Loucy (cell line): Measurements from ENCODE around the gene SPOCK1.

Experiments
- H2AFZ ChIP-seq: fragments of 200-600 bp; sonication (generic); 2 replicates; pipeline ENCODE4 v1.6.0; 2016; ENCODE audit warnings: antibody characterized with exemption, mild to moderate bottlenecking, low read length, moderate library complexity
- H3F3A ChIP-seq: fragments of 200-600 bp; 2 replicates; pipeline ENCODE4 v1.6.0; 2016; ENCODE audit warnings: antibody characterized with exemption, low read depth, mild to moderate bottlenecking
- H3K27me3 ChIP-seq: fragments of 200-600 bp; sonication (generic); 2 replicates; pipeline ENCODE4 v1.6.1; 2014; ENCODE audit warnings: low read length, mild to moderate bottlenecking; ENCODE audit not compliant: insufficient read depth, poor library complexity, severe bottlenecking
- H3K36me3 ChIP-seq: fragments of 200-600 bp; sonication (generic); 2 replicates; pipeline ENCODE4 v1.6.1; 2016; ENCODE audit warnings: low read length; ENCODE audit not compliant: insufficient read depth
- H3K4me1 ChIP-seq: fragments of 200-600 bp; sonication (generic); 2 replicates; pipeline ENCODE4 v1.5.1; 2014; ENCODE audit warnings: low read length, mild to moderate bottlenecking; ENCODE audit not compliant: insufficient read depth, poor library complexity, severe bottlenecking
- H3K4me2 ChIP-seq: fragments of 200-600 bp; sonication (generic); 2 replicates; pipeline ENCODE4 v1.6.0; 2014; ENCODE audit warnings: antibody characterized with exemption, low read length, low read depth, mild to moderate bottlenecking; ENCODE audit not compliant: poor library complexity, severe bottlenecking
- H3K4me3 ChIP-seq: fragments of 200-600 bp; sonication (generic); 2 replicates; pipeline ENCODE4 v1.5.1; 2014; ENCODE audit warnings: low read length, mild to moderate bottlenecking, mixed read lengths; ENCODE audit not compliant: poor library complexity, severe bottlenecking
- H3K79me2 ChIP-seq: fragments of 200-600 bp; sonication (generic); 2 replicates; pipeline ENCODE4 v1.6.1; 2014; ENCODE audit warnings: low read length; ENCODE audit not compliant: insufficient read depth
- H3K9ac ChIP-seq: fragments of 200-600 bp; sonication (generic); 2 replicates; pipeline ENCODE4 v1.6.0; 2014; ENCODE audit warnings: mild to moderate bottlenecking, low read depth, low read length, moderate library complexity; ENCODE audit not compliant: poor library complexity, severe bottlenecking
- H3K9me2 ChIP-seq: fragments of 200-600 bp; sonication (generic); replicated peaks from 2 replicates; pipeline ENCODE4 v1.6.1; 2016; ENCODE audit warnings: low read depth, low read length, mixed read lengths
- H3K9me3 ChIP-seq: fragments of 200-600 bp; sonication (generic); 2 replicates; pipeline ENCODE4 v1.6.1; 2014; ENCODE audit warnings: mild to moderate bottlenecking, antibody characterized with exemption, low read length, low read depth; ENCODE audit not compliant: insufficient read depth
- H4K20me1 ChIP-seq: fragments of 200-600 bp; sonication (generic); 2 replicates; pipeline ENCODE4 v1.6.0; 2014; ENCODE audit warnings: antibody characterized with exemption, low read length, mild to moderate bottlenecking; ENCODE audit not compliant: insufficient read depth, poor library complexity, severe bottlenecking
- EZH2phosphoT487 ChIP-seq: fragments of 200-600 bp; IDR thresholded peaks from 2 replicates; pipeline ENCODE4 v1.6.1; 2018; ENCODE audit warnings: antibody characterized with exemption, mild to moderate bottlenecking, moderate library complexity, borderline replicate concordance
- TF ChIP-seq, protein P1 (sequence below): fragments of 200-600 bp; sonication (generic); conservative IDR thresholded peaks from 2 replicates; pipeline ENCODE4 v1.5.1; 2014; ENCODE audit warnings: mild to moderate bottlenecking, antibody characterized with exemption, low read length

Gene SPOCK1

DNA sequence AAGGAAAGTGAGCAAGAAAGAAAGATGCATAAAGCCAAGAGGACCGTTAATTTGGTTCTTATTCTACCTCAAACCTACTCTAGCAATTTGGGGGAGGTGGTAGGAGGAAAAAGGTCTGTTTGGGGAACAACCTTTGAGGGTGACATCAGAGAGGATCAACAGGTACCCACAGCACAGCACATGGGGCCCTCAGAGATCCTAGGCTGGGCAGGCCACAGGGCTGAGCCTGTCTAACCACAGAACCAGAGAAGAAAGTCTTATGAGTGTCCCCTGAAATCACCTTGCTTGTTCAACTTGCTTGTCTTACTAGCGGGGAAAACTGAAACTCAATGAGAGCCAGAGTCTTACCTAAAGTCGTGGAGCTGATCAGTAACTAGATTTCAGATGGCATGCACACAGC lies 385.2 kb downstream of the SPOCK1 start:
- Histone ChIP-seq H3K4me2 (no peak overlapping the region), H3F3A (no peaks in the 10 kb centered on the region), H3K79me2 (no peaks in the 10 kb centered on the region), H3K27me3 (no peaks in the 10 kb centered on the region), H3K4me3 (no peak overlapping the region), H3K9ac (no peak overlapping the region), H4K20me1 (no peaks in the 10 kb centered on the region), H3K36me3 (no peaks in the 10 kb centered on the region), H3K9me2 (no peaks in the 10 kb centered on the region), H2AFZ (no peak overlapping the region), H3K9me3 (no peaks in the 10 kb centered on the region), H3K4me1 (no peaks in the 10 kb centered on the region)
- TF ChIP-seq EZH2phosphoT487: no peak
- TF ChIP-seq, protein P1, sequence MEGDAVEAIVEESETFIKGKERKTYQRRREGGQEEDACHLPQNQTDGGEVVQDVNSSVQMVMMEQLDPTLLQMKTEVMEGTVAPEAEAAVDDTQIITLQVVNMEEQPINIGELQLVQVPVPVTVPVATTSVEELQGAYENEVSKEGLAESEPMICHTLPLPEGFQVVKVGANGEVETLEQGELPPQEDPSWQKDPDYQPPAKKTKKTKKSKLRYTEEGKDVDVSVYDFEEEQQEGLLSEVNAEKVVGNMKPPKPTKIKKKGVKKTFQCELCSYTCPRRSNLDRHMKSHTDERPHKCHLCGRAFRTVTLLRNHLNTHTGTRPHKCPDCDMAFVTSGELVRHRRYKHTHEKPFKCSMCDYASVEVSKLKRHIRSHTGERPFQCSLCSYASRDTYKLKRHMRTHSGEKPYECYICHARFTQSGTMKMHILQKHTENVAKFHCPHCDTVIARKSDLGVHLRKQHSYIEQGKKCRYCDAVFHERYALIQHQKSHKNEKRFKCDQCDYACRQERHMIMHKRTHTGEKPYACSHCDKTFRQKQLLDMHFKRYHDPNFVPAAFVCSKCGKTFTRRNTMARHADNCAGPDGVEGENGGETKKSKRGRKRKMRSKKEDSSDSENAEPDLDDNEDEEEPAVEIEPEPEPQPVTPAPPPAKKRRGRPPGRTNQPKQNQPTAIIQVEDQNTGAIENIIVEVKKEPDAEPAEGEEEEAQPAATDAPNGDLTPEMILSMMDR: no peak

- H3K4me1 ChIP-seq: no peaks in the 10 kb centered on the region
- no peaks in the 10 kb centered on the region for H4K20me1 ChIP-seq
- no peaks in the 10 kb centered on the region for H3K79me2 ChIP-seq
- no peaks in the 10 kb centered on the region for H3K9me2 ChIP-seq
- H3K4me3 ChIP-seq: no peak overlapping the region
- TF ChIP-seq, protein P1: no peak
- H3K9ac ChIP-seq: no peak overlapping the region
- H3K36me3 ChIP-seq: no peaks in the 10 kb centered on the region
- no peaks in the 10 kb centered on the region for H3K27me3 ChIP-seq
- no peaks in the 10 kb centered on the region for H3F3A ChIP-seq
- H2AFZ ChIP-seq: no peak overlapping the region
- H3K9me3 ChIP-seq: no peaks in the 10 kb centered on the region
- H3K4me2 ChIP-seq: no peak overlapping the region
These were observed 386.0 kb downstream of the SPOCK1 start for GRCh38 chr5:137113161-137113560.

DNA sequence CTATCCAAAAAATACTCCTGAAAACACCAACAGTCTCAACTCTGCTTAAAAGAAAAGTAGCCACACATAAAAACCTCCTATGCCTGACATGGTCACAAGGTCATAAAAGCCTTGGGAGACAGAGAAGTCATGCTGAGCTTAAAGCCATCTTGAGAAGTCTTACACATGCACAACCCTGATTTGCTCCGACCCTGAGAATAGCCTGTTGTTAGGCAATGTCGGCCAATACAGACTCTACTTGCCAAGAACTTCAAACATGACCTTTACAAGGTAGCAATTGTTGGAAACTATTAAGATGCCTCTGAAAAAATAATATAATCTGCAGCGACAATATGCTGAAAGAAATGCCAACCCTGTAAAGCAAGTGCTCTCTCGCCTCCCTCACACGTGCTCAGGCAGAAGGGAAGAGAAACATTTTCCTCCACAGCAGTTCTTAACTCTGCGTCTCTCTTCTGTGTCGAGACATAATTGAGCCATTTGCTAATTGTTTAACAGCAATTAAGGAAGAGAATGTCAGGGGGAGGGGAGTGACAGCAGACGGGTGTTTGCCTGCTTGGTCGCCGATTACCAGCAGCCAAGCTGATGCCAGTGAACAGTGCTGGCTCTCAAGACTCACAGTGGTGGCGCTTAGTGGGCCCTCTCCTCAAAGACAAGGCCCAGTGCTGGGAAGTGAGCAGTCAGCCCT lies 393.6 kb downstream of the SPOCK1 start:
- Histone ChIP-seq H3K9ac (no peak overlapping the region), H3F3A (no peaks in the 10 kb centered on the region), H2AFZ (no peak overlapping the region), H3K9me2 (no peaks in the 10 kb centered on the region), H3K9me3 (no peaks in the 10 kb centered on the region), H3K79me2 (no peaks in the 10 kb centered on the region), H3K4me2 (no peak overlapping the region), H3K36me3 (no peaks in the 10 kb centered on the region), H4K20me1 (no peaks in the 10 kb centered on the region), H3K27me3 (no peaks in the 10 kb centered on the region), H3K4me3 (no peak overlapping the region), H3K4me1 (no peaks in the 10 kb centered on the region)
- TF ChIP-seq, protein P1: no peak
- no peak for TF ChIP-seq EZH2phosphoT487
